Measurements from ENCODE around the gene IRS2. TPM values are rescaled to one million over a fixed set of nuclear protein-coding genes. Genes with fewer than 3 reads are reported as not detected.

The IRS2 gene
- total and polyA plus RNA-seq, 2 of the 8 experiments (the other 6 are each of a cell fraction or from before 2014, with no cell fraction given), result 2.6 to 17.0 TPM

DNA sequence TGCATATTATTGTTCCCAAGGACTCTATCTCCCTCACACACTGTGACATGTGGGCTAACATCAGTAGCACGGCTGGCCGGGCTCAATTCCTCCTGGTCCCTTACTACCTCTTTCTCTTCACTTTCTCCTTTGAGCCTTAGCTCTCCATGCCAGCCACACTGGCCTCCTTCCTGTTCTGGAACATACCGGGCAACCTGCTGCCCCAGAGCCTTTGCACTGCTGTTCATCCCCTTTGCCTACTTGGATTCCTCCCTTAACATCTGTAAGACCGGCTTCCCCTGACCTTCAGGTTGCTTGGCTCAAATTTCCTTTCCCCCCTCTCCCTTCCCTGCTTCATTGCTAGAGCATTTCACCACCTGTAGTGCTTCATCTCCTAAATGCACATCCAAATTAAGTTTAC lies 17.1 kb downstream of the IRS2 start:
- no peaks in the 10 kb centered on the region for H3K23me2 ChIP-seq (ENCODE audit: low read depth, low read length)
- H3K9me3 ChIP-seq (ENCODE audit: insufficient read depth in 2 of 2, low read depth in 1 of 2, low read length in 1 of 2), result no peaks in the 10 kb centered on the region
- peaks cover 0 to 3% (median under 1%) of the 10 kb centered on the region in 4 experiments; a peak in 2 of 8 replicates for H3K36me3 ChIP-seq (ENCODE audit: control insufficient read depth in 2 of 4, insufficient read depth in 4 of 4, low read length in 3 of 4)
- H3K18ac ChIP-seq (ENCODE audit: extremely low read depth, low read length), result no peak overlapping the region
- no peak overlapping the region for H2AFZ ChIP-seq (ENCODE audit: low read length)
- H3K27ac ChIP-seq (ENCODE audit: low read depth, low read length), result no peak overlapping the region
- H4K5ac ChIP-seq (ENCODE audit: insufficient read length, low read depth, low read length), result no peak overlapping the region
- no peak overlapping the region for H4K91ac ChIP-seq (replicated peaks; ENCODE audit: insufficient read length, low read length)
- no peak overlapping the region for H3K4me3 ChIP-seq (ENCODE audit: extremely low read depth in 1 of 4, insufficient read depth in 2 of 4, low read depth in 3 of 4, low read length in 4 of 4)
- peak; percentile 91; the same call in 1 of the 2 replicates for TF ChIP-seq KDM1A (IDR thresholded peaks at IDR 0.05; ENCODE audit: borderline replicate concordance, low read length)
- no peak for TF ChIP-seq BACH1 (IDR thresholded peaks at IDR 0.05; ENCODE audit: low read length)
- H3K23ac ChIP-seq (ENCODE audit: insufficient read length), result no peak overlapping the region
- no peaks in the 10 kb centered on the region for H3K27me3 ChIP-seq (replicated peaks in 1 of 4; ENCODE audit: control insufficient read depth in 3 of 4, extremely low read depth in 1 of 4, insufficient read depth in 3 of 4, low read length in 3 of 4)
- peaks cover 0 to 7% (median 3%) of the 10 kb centered on the region in 4 experiments; a peak in 3 of 7 replicates for H3K4me1 ChIP-seq (replicated peaks in 1 of 4; ENCODE audit: control insufficient read depth in 3 of 4, insufficient read depth in 4 of 4, low read length in 3 of 4)
- no peak overlapping the region for H2AK5ac ChIP-seq (ENCODE audit: low read depth, low read length)
- peaks cover 4% of the 10 kb centered on the region; the same call in 1 of the 2 replicates for H3K79me1 ChIP-seq (ENCODE audit: low read depth, low read length)
- FAIRE-seq (no peak), DNase-seq (ENCODE audit: low read depth in 1 of 2, low spot score in 2 of 2) (no peak)
- no peak overlapping the region for H2BK15ac ChIP-seq (ENCODE audit: low read length)
- H3K79me2 ChIP-seq (ENCODE audit: control insufficient read depth in 1 of 2, insufficient read depth in 2 of 2, low read length in 2 of 2), result peaks cover 0 to 81% of the 10 kb centered on the region in 2 experiments
- no peak overlapping the region for H3K56ac ChIP-seq (replicated peaks; ENCODE audit: insufficient read length, low read depth, low read length)
- no peak overlapping the region for H3K9ac ChIP-seq (replicated peaks in 1 of 4; ENCODE audit: extremely low read depth in 1 of 4, low read depth in 3 of 4, low read length in 3 of 4)
- ChIA-PET CTCF (ENCODE audit: partially characterized antibody) (interaction anchor here (0.6 to 1.3 kb wide), 6 partner anchors 11 to 808 kb away, joined by 3 to 4 read pairs (median 3); no protein-coding TSS in a partner anchor), POLR2A (ENCODE audit: partially characterized antibody) (no interaction called here)
- H3K4ac ChIP-seq (replicated peaks; ENCODE audit: insufficient read length, low read depth, low read length), result no peak overlapping the region
- H4K20me1 ChIP-seq (replicated peaks in 1 of 2; ENCODE audit: control insufficient read depth in 1 of 2, insufficient read depth in 2 of 2, low read length in 2 of 2), result peaks cover 0 to 11% of the 10 kb centered on the region in 2 experiments
- H3K4me2 ChIP-seq (ENCODE audit: insufficient read depth in 1 of 2, low read depth in 2 of 2, low read length in 2 of 2), result no peak overlapping the region; a peak in 1 of 4 replicates
- no peak overlapping the region for H2BK12ac ChIP-seq (ENCODE audit: low read depth, low read length)
- WGBS, 2 experiments (ENCODE audit: extremely low coverage in 1 of 2, insufficient coverage in 1 of 2, insufficient read length in 1 of 2, insufficient replicate concordance in 2 of 2, low coverage in 1 of 2, low lambda C conversion rate in 2 of 2, missing lambda C conversion rate in 1 of 2), result 96% methylated on average over 4 of the region's 4 CpGs; no CpG with 5 or more reads in 1 of the 2 experiments
- H2BK5ac ChIP-seq (ENCODE audit: low read depth, low read length), result no peak overlapping the region
- no peak overlapping the region for H4K8ac ChIP-seq (ENCODE audit: extremely low read depth, insufficient read depth, low read length)
- H3K14ac ChIP-seq (ENCODE audit: insufficient read length), result no peak overlapping the region
- H2BK20ac ChIP-seq (ENCODE audit: low read length), result no peak overlapping the region
- H2BK120ac ChIP-seq (replicated peaks; ENCODE audit: low read depth, low read length), result no peak overlapping the region

Measured in H1 (cell line).